ENCODE data around the gene MAP7D2. TPM values are rescaled to one million over a fixed set of nuclear protein-coding genes. Genes with fewer than 3 reads are reported as not detected.

Gene MAP7D2
- total RNA-seq, 1 experiment from 2014 or later = 45.4 TPM

GRCh38 chrX:20091499-20091898 lies 25.2 kb downstream of the MAP7D2 start:
- no TSS peak for BruUV-seq (replicated peaks)
- intact Hi-C loops (cut with micrococcal nuclease; ENCODE audit: unreplicated experiment) = no loop called here
- Mint-ChIP-seq H3K4me1 (ENCODE audit: low read depth, unreplicated experiment) (no peaks in the 10 kb centered on the region), H3K27me3 (ENCODE audit: insufficient read depth, unreplicated experiment) (no peaks in the 10 kb centered on the region), H3K4me3 (ENCODE audit: unreplicated experiment) (no peak overlapping the region), H3K9me3 (ENCODE audit: unreplicated experiment) (no peaks in the 10 kb centered on the region), H3K36me3 (ENCODE audit: insufficient read depth, unreplicated experiment) (no peaks in the 10 kb centered on the region), H3K27ac (ENCODE audit: unreplicated experiment) (no peak overlapping the region)
- no peak for TF ChIP-seq CTCF (IDR thresholded peaks at IDR 0.05; ENCODE audit: insufficient read depth in 1 of 2, low read depth in 1 of 2, low read length in 1 of 2, severe bottlenecking in 1 of 2, unreplicated experiment in 1 of 2)
- POLR2A ChIA-PET = no interaction called here
- Histone ChIP-seq H3K27me3 (replicated peaks; ENCODE audit: control insufficient read depth, insufficient read depth, low read length) (no peaks in the 10 kb centered on the region), H3K9me3 (no peaks in the 10 kb centered on the region), H3K36me3 (ENCODE audit: control insufficient read depth, insufficient read depth, low read length) (no peaks in the 10 kb centered on the region), H3K4me1 (no peaks in the 10 kb centered on the region), H3K4me3 (ENCODE audit: low read depth, low read length) (no peak overlapping the region)
- CTCF ChIA-PET = no interaction called here
- no peak for DNase-seq

- no peaks in the 10 kb centered on the region for H3K36me3 Mint-ChIP-seq (ENCODE audit: insufficient read depth, unreplicated experiment)
- no peaks in the 10 kb centered on the region for H3K36me3 ChIP-seq (ENCODE audit: control insufficient read depth, insufficient read depth, low read length)
- no peak for DNase-seq
- TF ChIP-seq CTCF (IDR thresholded peaks at IDR 0.05; ENCODE audit: insufficient read depth in 1 of 2, low read depth in 1 of 2, low read length in 1 of 2, severe bottlenecking in 1 of 2, unreplicated experiment in 1 of 2) = no peak
- H3K4me3 Mint-ChIP-seq (ENCODE audit: unreplicated experiment) = no peak overlapping the region
- no peak overlapping the region for H3K4me3 ChIP-seq (ENCODE audit: low read depth, low read length)
- no TSS peak for BruUV-seq (replicated peaks)
- CTCF ChIA-PET = no interaction called here
- no peaks in the 10 kb centered on the region for H3K4me1 ChIP-seq
- H3K9me3 Mint-ChIP-seq (ENCODE audit: unreplicated experiment) = no peaks in the 10 kb centered on the region
- no peaks in the 10 kb centered on the region for H3K4me1 Mint-ChIP-seq (ENCODE audit: low read depth, unreplicated experiment)
- no peaks in the 10 kb centered on the region for H3K27me3 ChIP-seq (replicated peaks; ENCODE audit: control insufficient read depth, insufficient read depth, low read length)
- POLR2A ChIA-PET = no interaction called here
- H3K9me3 ChIP-seq = no peaks in the 10 kb centered on the region
- no peak overlapping the region for H3K27ac Mint-ChIP-seq (ENCODE audit: unreplicated experiment)
- intact Hi-C loops (cut with micrococcal nuclease; ENCODE audit: unreplicated experiment) = no loop called here
- H3K27me3 Mint-ChIP-seq (ENCODE audit: insufficient read depth, unreplicated experiment) = no peaks in the 10 kb centered on the region
Observed at GRCh38 chrX:20089845-20090244, 26.9 kb downstream of the MAP7D2 start.

GRCh38 chrX:20080277-20080676 lies 36.4 kb downstream of the MAP7D2 start:
- BruUV-seq (replicated peaks) = no TSS peak
- CTCF ChIA-PET = no interaction called here
- TF ChIP-seq CTCF (IDR thresholded peaks at IDR 0.05; ENCODE audit: insufficient read depth in 1 of 2, low read depth in 1 of 2, low read length in 1 of 2, severe bottlenecking in 1 of 2, unreplicated experiment in 1 of 2) = no peak
- no peak overlapping the region for H3K27ac Mint-ChIP-seq (ENCODE audit: unreplicated experiment)
- Histone ChIP-seq H3K36me3 (ENCODE audit: control insufficient read depth, insufficient read depth, low read length) (no peaks in the 10 kb centered on the region), H3K27me3 (replicated peaks; ENCODE audit: control insufficient read depth, insufficient read depth, low read length) (no peaks in the 10 kb centered on the region), H3K9me3 (no peaks in the 10 kb centered on the region), H3K4me3 (ENCODE audit: low read depth, low read length) (no peak overlapping the region), H3K4me1 (no peaks in the 10 kb centered on the region)
- intact Hi-C loops (cut with micrococcal nuclease; ENCODE audit: unreplicated experiment) = no loop called here
- POLR2A ChIA-PET = no interaction called here
- no peak overlapping the region for H3K4me3 Mint-ChIP-seq (ENCODE audit: unreplicated experiment)
- no peaks in the 10 kb centered on the region for H3K9me3 Mint-ChIP-seq (ENCODE audit: unreplicated experiment)
- H3K4me1 Mint-ChIP-seq (ENCODE audit: low read depth, unreplicated experiment) = no peaks in the 10 kb centered on the region
- no peaks in the 10 kb centered on the region for H3K27me3 Mint-ChIP-seq (ENCODE audit: insufficient read depth, unreplicated experiment)
- no peak for DNase-seq
- H3K36me3 Mint-ChIP-seq (ENCODE audit: insufficient read depth, unreplicated experiment) = no peaks in the 10 kb centered on the region
